ENCODE measurements around the gene RAB5IF. TPM values are rescaled to one million over a fixed set of nuclear protein-coding genes. Genes with fewer than 3 reads are reported as not detected.

Gene RAB5IF
- total and polyA plus RNA-seq, 2 of the 13 experiments (the other 11 are each of a cell fraction or from before 2014, with no cell fraction given), result 261 to 305 TPM

- TF ChIP-seq ZNF639 (CRISPR knock-in tag; conservative IDR thresholded peaks at IDR 0.05) (no peak; the same call in 1 of the 2 replicates), CENPBD1 (CRISPR knock-in tag; IDR thresholded peaks at IDR 0.05; ENCODE audit: borderline replicate concordance, low read depth) (no peak), FOXK1 (CRISPR knock-in tag; IDR thresholded peaks at IDR 0.05; ENCODE audit: borderline replicate concordance, low read depth) (no peak), AFF4 (CRISPR knock-in tag; IDR thresholded peaks at IDR 0.05) (no peak), ZNF562 (CRISPR knock-in tag; IDR thresholded peaks at IDR 0.05; ENCODE audit: borderline replicate concordance) (no peak), ZFP1 (CRISPR knock-in tag; IDR thresholded peaks at IDR 0.05) (0 out of 2 replicates have a peak, but pooled peaks have one; percentile 39), ZNF678 (CRISPR knock-in tag; IDR thresholded peaks at IDR 0.05) (no peak), PAWR (CRISPR knock-in tag; IDR thresholded peaks at IDR 0.05; ENCODE audit: borderline replicate concordance) (no peak), GATA4 (IDR thresholded peaks at IDR 0.05; ENCODE audit: borderline replicate concordance, low read depth) (no peak), E2F5 (CRISPR knock-in tag; conservative IDR thresholded peaks at IDR 0.05) (no peak), ZNF180 (CRISPR knock-in tag; IDR thresholded peaks at IDR 0.05; ENCODE audit: borderline replicate concordance, low read depth) (no peak), ZNF691 (CRISPR knock-in tag; IDR thresholded peaks at IDR 0.05; ENCODE audit: borderline replicate concordance, low read depth) (no peak), ZBTB3 (CRISPR knock-in tag; IDR thresholded peaks at IDR 0.05; ENCODE audit: borderline replicate concordance, low read depth) (0 out of 2 replicates have a peak, but pooled peaks have one; percentile 31), ATRX (CRISPR knock-in tag; IDR thresholded peaks at IDR 0.05; ENCODE audit: borderline replicate concordance) (no peak), RBM39 (IDR thresholded peaks at IDR 0.05; ENCODE audit: low read depth, low read length, poor library complexity, severe bottlenecking) (no peak), MIER3 (CRISPR knock-in tag; IDR thresholded peaks at IDR 0.05; ENCODE audit: borderline replicate concordance) (0 out of 2 replicates have a peak, but pooled peaks have one; percentile 17), ZNF589 (CRISPR knock-in tag; conservative IDR thresholded peaks at IDR 0.05) (no peak), ZNF569 (CRISPR knock-in tag; IDR thresholded peaks at IDR 0.05; ENCODE audit: borderline replicate concordance) (no peak), ZNF441 (CRISPR knock-in tag; IDR thresholded peaks at IDR 0.05; ENCODE audit: borderline replicate concordance) (no peak)
Measured at GRCh38 chr20:36571564-36572504, 33.7 kb upstream of the RAB5IF start (continued).

Measured in HepG2 (cell line).